A549 (cell line): ENCODE results near the gene HINT3. TPM values are rescaled to one million over a fixed set of nuclear protein-coding genes. Genes with fewer than 3 reads are reported as not detected.

ENCODE experiments used
- ATAC-seq, 2 experiments: fragments of 200-7000 bp in 1 of 2; fragments of >200 bp in 1 of 2; cut with Nextera tagmentation in 1 of 2; cut with Tn5 transposase in 1 of 2; 3 replicates each; pipeline versions ENCODE4 v1.8.0 to v1.9.1; 2018 to 2020; ENCODE audit warnings: mild to moderate bottlenecking in 1 of 2, moderate library complexity in 1 of 2
- CTCF ChIA-PET: fragments of 300-600 bp; sonication (Branson Sonifier 250); formaldehyde crosslinking; extraction: SDS; loops from one replicate; lab custom pipeline; 2021; ENCODE audit warnings: antibody characterized with exemption, inconsistent platforms; lab: Yijun Ruan, JAX
- POLR2A ChIA-PET: fragments of 350-600 bp; formaldehyde crosslinking; extraction: SDS; loops from one replicate; lab custom pipeline; 2021; ENCODE audit warnings: antibody characterized with exemption, inconsistent platforms; lab: Yijun Ruan, JAX
- DNase-seq, 2 experiments: peaks; one replicate each; pipeline versions ENCODE4 v3.0.0 to v3.0.0-alpha.2; 2011 to 2016; ENCODE audit warnings: low read depth in 1 of 2, low spot score in 1 of 2
- FAIRE-seq: peaks from 2 replicates; lab custom pipeline; 2011; peaks lifted over from hg19 to GRCh38; lab: Jason Lieb, UNC
- H3K27ac ChIP-seq, 2 experiments: fragments of >200 bp; sonication (Bioruptor Twin); formaldehyde crosslinking; 3 replicates each; pipeline ENCODE4 v1.5.1; 2016 to 2017
- H3K4me1 ChIP-seq: fragments of >200 bp; sonication (Bioruptor Twin); formaldehyde crosslinking; 3 replicates; pipeline ENCODE4 v1.6.1; 2016
- H3K4me2 ChIP-seq: fragments of >200 bp; sonication (Bioruptor Twin); formaldehyde crosslinking; 3 replicates; pipeline ENCODE4 v1.6.1; 2016
- H3K4me3 ChIP-seq: fragments of >200 bp; sonication (Bioruptor Twin); formaldehyde crosslinking; 3 replicates; pipeline ENCODE4 v1.5.1; 2016
- H3K9me3 ChIP-seq: fragments of >200 bp; sonication (Bioruptor Twin); formaldehyde crosslinking; 3 replicates; pipeline ENCODE4 v1.6.1; 2016
- CEBPB ChIP-seq, 2 experiments: fragments of >200 bp in 1 of 2; sonication (Bioruptor Twin) in 1 of 2; formaldehyde crosslinking in 1 of 2; IDR thresholded peaks; 2 replicates each; pipeline ENCODE4 v1.6.1; 2012 to 2016
- CHD2 ChIP-seq: fragments of 150-350 bp; IDR thresholded peaks from 2 replicates; pipeline ENCODE4 v1.6.1; 2014; ENCODE audit warnings: low read length; ENCODE audit not compliant: partially characterized antibody
- CTCF ChIP-seq: fragments of >200 bp; sonication (Bioruptor Twin); formaldehyde crosslinking; IDR thresholded peaks from 3 replicates; pipeline ENCODE4 v1.5.1; 2016
- E2F6 ChIP-seq: IDR thresholded peaks from 2 replicates; pipeline ENCODE4 v1.6.1; 2012; ENCODE audit warnings: low read depth, borderline replicate concordance
- EHF ChIP-seq: fragments of 250-450 bp; sonication (Bioruptor Pico); IDR thresholded peaks from 2 replicates; pipeline ENCODE4 v1.5.0; 2020; ENCODE audit warnings: mild to moderate bottlenecking
- ELK1 ChIP-seq: fragments of 150-350 bp; IDR thresholded peaks from 2 replicates; pipeline ENCODE4 v1.6.1; 2014; ENCODE audit warnings: low read depth, mild to moderate bottlenecking, low read length
- EP300 ChIP-seq, 2 experiments: fragments of >200 bp; sonication (Bioruptor Twin); formaldehyde crosslinking; IDR thresholded peaks; 2 replicates in 1 of 2; 3 replicates in 1 of 2; pipeline ENCODE4 v1.6.1; 2016 to 2017
- FOSB ChIP-seq: fragments of 250-450 bp; sonication (Bioruptor Pico); IDR thresholded peaks from 2 replicates; pipeline ENCODE4 v1.5.0; 2020; ENCODE audit warnings: mild to moderate bottlenecking, moderate library complexity
- FOSL2 ChIP-seq, 2 experiments: fragments of 450-650 bp in 1 of 2; fragments of >200 bp in 1 of 2; sonication (Bioruptor Twin) in 1 of 2; formaldehyde crosslinking; IDR thresholded peaks; 2 replicates each; pipeline versions ENCODE4 v1.5.0 to v1.6.1; 2016 to 2020; ENCODE audit warnings: mild to moderate bottlenecking in 1 of 2, moderate library complexity in 1 of 2
- FOXS1 ChIP-seq: fragments of 250-450 bp; sonication (Bioruptor Pico); IDR thresholded peaks from 2 replicates; pipeline ENCODE4 v1.5.0; 2020; ENCODE audit warnings: mild to moderate bottlenecking, moderate library complexity
- HEYL ChIP-seq: fragments of 250-450 bp; sonication (Bioruptor Pico); IDR thresholded peaks from 2 replicates; pipeline ENCODE4 v1.8.0; 2021; ENCODE audit warnings: mild to moderate bottlenecking, moderate library complexity
- MAZ ChIP-seq: fragments of 150-350 bp; IDR thresholded peaks from 2 replicates; pipeline ENCODE4 v1.6.1; 2014; ENCODE audit warnings: antibody characterized with exemption, low read depth, low read length, borderline replicate concordance
- MYC ChIP-seq: IDR thresholded peaks from 2 replicates; pipeline ENCODE4 v1.6.1; 2012; ENCODE audit warnings: mild to moderate bottlenecking, inconsistent platforms, low read length, improper control_type of control experiment, borderline replicate concordance
- NFE2L2 ChIP-seq: fragments of 150-350 bp; conservative IDR thresholded peaks from 2 replicates; pipeline ENCODE4 v1.6.1; 2014; ENCODE audit warnings: low read length
- NR3C1 ChIP-seq: fragments of >200 bp; sonication (Bioruptor Twin); formaldehyde crosslinking; IDR thresholded peaks from 3 replicates; pipeline ENCODE4 v1.6.1; 2017
- PBX3 ChIP-seq: IDR thresholded peaks from 2 replicates; pipeline ENCODE4 v1.6.1; 2012
- POLR2A ChIP-seq: IDR thresholded peaks from 2 replicates; pipeline ENCODE4 v1.6.1; 2012; ENCODE audit warnings: mild to moderate bottlenecking, low read length
- POLR2AphosphoS2 ChIP-seq: conservative IDR thresholded peaks from 2 replicates; pipeline ENCODE4 v1.6.1; 2012; ENCODE audit warnings: low read length, improper control_type of control experiment, inconsistent platforms
- RAD21 ChIP-seq, 2 experiments: fragments of >200 bp in 1 of 2; sonication (Bioruptor Twin) in 1 of 2; formaldehyde crosslinking in 1 of 2; IDR thresholded peaks in 1 of 2; conservative IDR thresholded peaks in 1 of 2; 2 replicates in 1 of 2; 3 replicates in 1 of 2; pipeline ENCODE4 v1.6.1; 2012 to 2018; ENCODE audit warnings: inconsistent platforms in 1 of 2
- REST ChIP-seq: fragments of 200-600 bp; sonication (generic); IDR thresholded peaks from 2 replicates; pipeline ENCODE4 v1.6.1; 2016; ENCODE audit warnings: antibody characterized with exemption, mild to moderate bottlenecking, moderate library complexity
- RNF2 ChIP-seq: fragments of 200-600 bp; sonication (generic); IDR thresholded peaks from 2 replicates; pipeline ENCODE4 v1.6.1; 2016; ENCODE audit warnings: low read depth, mild to moderate bottlenecking, antibody characterized with exemption, moderate library complexity, borderline replicate concordance
- ZC3H11A ChIP-seq: fragments of 450-650 bp; IDR thresholded peaks from 2 replicates; pipeline ENCODE4 v1.6.1; 2014; ENCODE audit warnings: antibody characterized with exemption, mild to moderate bottlenecking
- WGBS: methylation state at CpG from one replicate; pipeline ENCODE4 v1.1.6; 2017; ENCODE audit errors: missing lambda C conversion rate; 5-methylcytosine and 5-hydroxymethylcytosine counted together
- polyA plus RNA-seq, 4 experiments: library from polyadenylated mRNA; depleted of rRNA in 3 of 4; stranded (reverse); fragments of >200 nt; fragmentation: RNase III in 1 of 4; extraction: RNeasy Plus Mini Kit Qiagen cat#74134 plus additional on column Dnase treatment in 1 of 4; gene quantifications; 2 replicates in 3 of 4; 3 replicates in 1 of 4; pipeline ENCODE4 v1.2.3, GENCODE V29; 2011 to 2017

Gene HINT3
- polyA plus RNA-seq, 2 of the 4 experiments (the other 2 are of a cell fraction): 4.7 to 13.0 TPM

GRCh38 chr6:125985522-125985921 is 29.0 kb downstream of the HINT3 start:
- H3K4me2 ChIP-seq: peak overlapping the region; percentile 89
- H3K4me3 ChIP-seq: peak overlapping the region; percentile 68
- TF ChIP-seq REST: no peak
- TF ChIP-seq CEBPB (IDR thresholded peaks at IDR 0.05): peak; percentile 6 to 39; a peak in 1 of 4 replicates
- FAIRE-seq (no peak), DNase-seq (no peak), ATAC-seq (no peak)
- H3K9me3 ChIP-seq: no peaks in the 10 kb centered on the region
- WGBS: 76% methylated on average over 4 of the region's 4 CpGs
- peaks cover 46% of the 10 kb centered on the region for H3K4me1 ChIP-seq
- ChIA-PET CTCF (interaction anchor here (0.8 to 3.3 kb wide), 4 partner anchors 11 to 1280 kb away, joined by 3 to 13 read pairs (median 8); partner anchors contain the start of gene HINT3), POLR2A (interaction anchor here (0.5 to 2.2 kb wide), 8 partner anchors 28 to 225 kb away, joined by 3 to 13 read pairs (median 4); partner anchors contain the start of gene NCOA7)
- H3K27ac ChIP-seq: peak overlapping the region; percentile 92 to 95

- Histone ChIP-seq H3K27ac (peak overlapping the region; percentile 92 to 95), H3K9me3 (no peaks in the 10 kb centered on the region), H3K4me2 (peak overlapping the region; percentile 89), H3K4me1 (peaks cover 46% of the 10 kb centered on the region)
- no peak for FAIRE-seq
- TF ChIP-seq MAZ (no peak), CTCF (no peak), PBX3 (no peak), MYC (no peak), NFE2L2 (no peak), FOSB (no peak), FOSL2 (IDR thresholded peaks at IDR 0.05) (no peak), FOSL2 (CRISPR knock-in tag; IDR thresholded peaks at IDR 0.05) (no peak), E2F6 (no peak), RNF2 (no peak), POLR2A (no peak), EP300 (IDR thresholded peaks at IDR 0.05) (no peak), FOXS1 (CRISPR knock-in tag) (no peak), ELK1 (no peak), CHD2 (no peak), HEYL (CRISPR knock-in tag) (no peak), ZC3H11A (no peak), POLR2AphosphoS2 (no peak), RAD21 (conservative IDR thresholded peaks at IDR 0.05 in 1 of 2, IDR thresholded peaks at IDR 0.05 in 1 of 2) (no peak), EHF (CRISPR knock-in tag) (no peak), NR3C1 (no peak)
- TF ChIP-seq, all 56 proteins: peak for 0
- POLR2A ChIA-PET: interaction anchor here (0.5 to 2.2 kb wide), 15 partner anchors 10 to 1132 kb away, joined by 3 to 13 read pairs (median 4); partner anchors contain the start of genes HDDC2, NCOA7 and RSPO3
- 6% methylated on average over 3 of the region's 3 CpGs for WGBS
- CTCF ChIA-PET: interaction anchor here (0.6 to 3.3 kb wide), 8 partner anchors 10 to 1280 kb away, joined by 3 to 13 read pairs (median 4); partner anchors contain the start of gene HINT3
- peak overlapping the region; percentile 68 for H3K4me3 ChIP-seq
- DNase-seq: no peak
- ATAC-seq: no peak; a peak in 1 of 6 replicates
Measured at GRCh38 chr6:125985979-125986300, 29.4 kb downstream of the HINT3 start.
